H9 (cell line): Measurements from ENCODE around the gene SLC6A8. TPM values are rescaled to one million over a fixed set of nuclear protein-coding genes. Genes with fewer than 3 reads are reported as not detected.

Source experiments
- DNase-seq: peaks from one replicate; pipeline ENCODE4 v3.0.0-alpha.2; 2017
- H2AFZ ChIP-seq: one replicate; pipeline ENCODE4 v1.6.1; 2013; ENCODE audit warnings: mild to moderate bottlenecking, low read length, control low read depth, moderate library complexity
- H2AK5ac ChIP-seq: 2 replicates; pipeline ENCODE4 v1.6.1; 2013; ENCODE audit warnings: low read length, control low read depth, mixed read lengths; ENCODE audit not compliant: insufficient read length
- H2BK120ac ChIP-seq: one replicate; pipeline ENCODE4 v1.6.1; 2013; ENCODE audit warnings: low read depth, mild to moderate bottlenecking, low read length, control low read depth, inconsistent platforms; ENCODE audit not compliant: poor library complexity, severe bottlenecking
- H2BK12ac ChIP-seq: 2 replicates; pipeline ENCODE4 v1.6.1; 2013; ENCODE audit warnings: low read length, control low read depth, mixed read lengths, low read depth; ENCODE audit not compliant: insufficient read length
- H2BK15ac ChIP-seq: 2 replicates; pipeline ENCODE4 v1.6.1; 2013; ENCODE audit warnings: low read depth, low read length, control low read depth
- H2BK20ac ChIP-seq: one replicate; pipeline ENCODE4 v1.6.1; 2013; ENCODE audit warnings: low read depth, mild to moderate bottlenecking, low read length, control low read depth, inconsistent platforms; ENCODE audit not compliant: poor library complexity, severe bottlenecking
- H2BK5ac ChIP-seq: 2 replicates; pipeline ENCODE4 v1.6.1; 2013; ENCODE audit warnings: low read length, control low read depth, mixed read lengths; ENCODE audit not compliant: insufficient read length
- H3K14ac ChIP-seq: 2 replicates; pipeline ENCODE4 v1.6.1; 2013; ENCODE audit warnings: low read length, control low read depth; ENCODE audit not compliant: insufficient read depth
- H3K18ac ChIP-seq: 2 replicates; pipeline ENCODE4 v1.6.1; 2013; ENCODE audit warnings: low read depth, mild to moderate bottlenecking, mixed read lengths, low read length, control low read depth; ENCODE audit not compliant: insufficient read length
- H3K23ac ChIP-seq: 2 replicates; pipeline ENCODE4 v1.6.1; 2013; ENCODE audit warnings: low read length, control low read depth, mixed read lengths, low read depth; ENCODE audit not compliant: insufficient read length
- H3K23me2 ChIP-seq: 2 replicates; pipeline ENCODE4 v1.6.1; 2013; ENCODE audit warnings: low read depth, mild to moderate bottlenecking, mixed read lengths, low read length, control low read depth; ENCODE audit not compliant: insufficient read length, poor library complexity, severe bottlenecking
- H3K27ac ChIP-seq: 2 replicates; pipeline ENCODE4 v1.5.1; 2013; ENCODE audit warnings: low read length, control low read depth, mixed read lengths, low read depth; ENCODE audit not compliant: insufficient read length
- H3K27me3 ChIP-seq: 2 replicates; pipeline ENCODE4 v1.6.1; 2013; ENCODE audit warnings: low read length, control low read depth, inconsistent platforms; ENCODE audit not compliant: insufficient read depth
- H3K4ac ChIP-seq: 2 replicates; pipeline ENCODE4 v1.6.1; 2013; ENCODE audit warnings: low read depth, mild to moderate bottlenecking, control low read depth, inconsistent platforms, low read length, moderate library complexity
- H3K4me1 ChIP-seq: 2 replicates; pipeline ENCODE4 v1.6.1; 2013; ENCODE audit warnings: low read length, control low read depth, inconsistent platforms; ENCODE audit not compliant: insufficient read depth
- H3K4me2 ChIP-seq: 2 replicates; pipeline ENCODE4 v1.6.1; 2013; ENCODE audit warnings: low read length, control low read depth, mixed read lengths; ENCODE audit not compliant: insufficient read length, insufficient read depth
- H3K56ac ChIP-seq: 2 replicates; pipeline ENCODE4 v1.6.1; 2013; ENCODE audit warnings: low read depth, mild to moderate bottlenecking, mixed read lengths, low read length, control low read depth; ENCODE audit not compliant: insufficient read length
- H3K79me1 ChIP-seq: 2 replicates; pipeline ENCODE4 v1.6.1; 2013; ENCODE audit warnings: low read depth, mild to moderate bottlenecking, moderate library complexity, low read length, control low read depth, inconsistent platforms; ENCODE audit not compliant: insufficient read depth, poor library complexity, severe bottlenecking
- H3K79me2 ChIP-seq: 2 replicates; pipeline ENCODE4 v1.6.1; 2013; ENCODE audit warnings: low read length, control low read depth, inconsistent platforms; ENCODE audit not compliant: insufficient read depth
- H3K9ac ChIP-seq: 2 replicates; pipeline ENCODE4 v1.6.1; 2013; ENCODE audit warnings: low read length, control low read depth, mixed read lengths; ENCODE audit not compliant: insufficient read length; ENCODE audit errors: extremely low read depth
- H3K9me3 ChIP-seq: one replicate; pipeline ENCODE4 v1.6.1; 2013; ENCODE audit warnings: low read depth, low read length, inconsistent platforms; ENCODE audit not compliant: control insufficient read depth
- H3T11ph ChIP-seq: one replicate; pipeline ENCODE4 v1.6.1; 2013; ENCODE audit warnings: mild to moderate bottlenecking, low read length, control low read depth, inconsistent platforms
- H4K20me1 ChIP-seq: one replicate; pipeline ENCODE4 v1.6.1; 2013; ENCODE audit not compliant: control insufficient read depth, insufficient read length, insufficient read depth
- H4K5ac ChIP-seq: 2 replicates; pipeline ENCODE4 v1.6.1; 2013; ENCODE audit warnings: low read depth, mild to moderate bottlenecking, mixed read lengths, low read length, control low read depth; ENCODE audit not compliant: insufficient read length
- H4K8ac ChIP-seq: replicated peaks from 2 replicates; pipeline ENCODE4 v1.6.1; 2013; ENCODE audit warnings: low read length, control low read depth, mixed read lengths, low read depth; ENCODE audit not compliant: insufficient read length
- H4K91ac ChIP-seq: 2 replicates; pipeline ENCODE4 v1.6.1; 2013; ENCODE audit warnings: low read depth, mild to moderate bottlenecking, moderate library complexity, mixed read lengths, low read length, control low read depth; ENCODE audit not compliant: insufficient read length
- H3K27ac Mint-ChIP-seq, 3 experiments: 2 replicates in 2 of 3; 3 replicates in 1 of 3; pipeline ENCODE4 v1.8.0; 2020 to 2021; ENCODE audit warnings: mixed read lengths in 3 of 3, mild to moderate bottlenecking in 1 of 3, moderate library complexity in 1 of 3
- H3K27me3 Mint-ChIP-seq: 2 replicates; pipeline ENCODE4 v1.8.0; 2021; ENCODE audit warnings: low read depth, mild to moderate bottlenecking, moderate library complexity, mixed read lengths
- H3K36me3 Mint-ChIP-seq, 3 experiments: 2 replicates in 2 of 3; 3 replicates in 1 of 3; pipeline ENCODE4 v1.8.0; 2020 to 2021; ENCODE audit warnings: low read depth in 3 of 3, mixed read lengths in 3 of 3; ENCODE audit not compliant: insufficient read depth in 1 of 3
- H3K4me1 Mint-ChIP-seq, 2 experiments: 2 replicates each; pipeline ENCODE4 v1.8.0; 2020; ENCODE audit warnings: mixed read lengths in 2 of 2
- H3K4me3 Mint-ChIP-seq, 2 experiments: 2 replicates in 1 of 2; 3 replicates in 1 of 2; pipeline ENCODE4 v1.8.0; 2020 to 2021; ENCODE audit warnings: mild to moderate bottlenecking in 2 of 2, mixed read lengths in 2 of 2, moderate library complexity in 1 of 2
- H3K9me3 Mint-ChIP-seq, 2 experiments: 2 replicates in 1 of 2; 3 replicates in 1 of 2; pipeline ENCODE4 v1.8.0; 2020; ENCODE audit warnings: mild to moderate bottlenecking in 2 of 2, mixed read lengths in 2 of 2, moderate library complexity in 1 of 2
- CTCF ChIP-seq: fragments of 200-600 bp; sonication (generic); conservative IDR thresholded peaks from 3 replicates; pipeline ENCODE4 v1.8.0; 2021; ENCODE audit warnings: antibody characterized with exemption, mild to moderate bottlenecking
- WGBS: extraction: QIAGEN DNeasy Blood & Tissue Kit; methylation state at CpG from one replicate; pipeline ENCODE4 v1.1.7; 2013; ENCODE audit warnings: missing lambda C conversion rate, low lambda C conversion rate, mixed read lengths; ENCODE audit not compliant: insufficient read length; ENCODE audit errors: extremely low coverage; 5-methylcytosine and 5-hydroxymethylcytosine counted together
- total RNA-seq: library from RNA; stranded (reverse); gene quantifications from 2 replicates; pipeline ENCODE4 v1.2.1, GENCODE V29; 2021

The SLC6A8 gene
- total RNA-seq, 1 experiment from 2014 or later = 229 TPM

GRCh38 chrX:153662266-153662665 lies 25.5 kb upstream of the SLC6A8 start:
- Histone ChIP-seq H3K9me3 (peaks cover 8% of the 10 kb centered on the region), H2AFZ (no peak overlapping the region), H3K79me1 (no peaks in the 10 kb centered on the region), H3K18ac (no peak overlapping the region), H4K91ac (no peak overlapping the region), H4K20me1 (no peaks in the 10 kb centered on the region), H3K79me2 (no peaks in the 10 kb centered on the region), H3K23me2 (no peaks in the 10 kb centered on the region), H2AK5ac (no peak overlapping the region), H3K4ac (no peak overlapping the region), H4K5ac (no peak overlapping the region), H2BK120ac (no peak overlapping the region), H4K8ac (no peak overlapping the region), H3K27ac (no peak overlapping the region), H3K23ac (no peak overlapping the region), H3T11ph (no peak overlapping the region), H3K56ac (no peak overlapping the region), H2BK15ac (no peak overlapping the region), H3K14ac (no peak overlapping the region), H3K27me3 (no peaks in the 10 kb centered on the region), H3K9ac (no peak overlapping the region), H3K4me2 (no peak overlapping the region), H2BK12ac (no peak overlapping the region), H2BK20ac (no peak overlapping the region), H3K4me1 (no peaks in the 10 kb centered on the region), H2BK5ac (no peak overlapping the region)
- peaks cover 0 to 3% (median 0%) of the 10 kb centered on the region in 3 experiments; a peak in 4 of 7 replicates for H3K36me3 Mint-ChIP-seq
- peaks cover 71 to 74% of the 10 kb centered on the region in 2 experiments for H3K9me3 Mint-ChIP-seq
- no peaks in the 10 kb centered on the region for H3K4me1 Mint-ChIP-seq
- peak; percentile 72 for TF ChIP-seq CTCF
- DNase-seq = peak; percentile 80
- WGBS = no CpG with 5 or more reads among the region's 31 CpGs
- H3K4me3 Mint-ChIP-seq = peak overlapping the region; percentile 31 to 44; a peak in 3 of 5 replicates
- H3K27me3 Mint-ChIP-seq = peaks cover 58% of the 10 kb centered on the region
- no peak overlapping the region for H3K27ac Mint-ChIP-seq
